CD4-positive, alpha-beta T cell treated with Interleukin-10 for 1 hour (primary cell): Measurements from ENCODE around the gene GPC1.

Experiments
- DNase-seq: peaks from one replicate; pipeline ENCODE4 v3.0.0-alpha.2; 2020

Gene GPC1

GRCh38 chr2:240413813-240414429, 21.5 kb upstream of the GPC1 start:
- no peak for DNase-seq

GRCh38 chr2:240416821-240417220, 18.6 kb upstream of the GPC1 start:
- DNase-seq: no peak

GRCh38 chr2:240418311-240418710, 17.2 kb upstream of the GPC1 start:
- DNase-seq: no peak

GRCh38 chr2:240419271-240419670, 16.2 kb upstream of the GPC1 start:
- DNase-seq: no peak

- DNase-seq: no peak
Measured at GRCh38 chr2:240419723-240420122, 15.7 kb upstream of the GPC1 start.

GRCh38 chr2:240420206-240421104, 15.0 kb upstream of the GPC1 start:
- DNase-seq: no peak

GRCh38 chr2:240421381-240421780, 14.1 kb upstream of the GPC1 start:
- no peak for DNase-seq

- no peak for DNase-seq
Measured at GRCh38 chr2:240422658-240423329, 12.7 kb upstream of the GPC1 start.

GRCh38 chr2:240423788-240424191, 11.7 kb upstream of the GPC1 start:
- no peak for DNase-seq

GRCh38 chr2:240424341-240425235, 10.9 kb upstream of the GPC1 start:
- DNase-seq: no peak

- DNase-seq: no peak
Measured at GRCh38 chr2:240425236-240425615, 10.2 kb upstream of the GPC1 start.

GRCh38 chr2:240425697-240426096, 9.8 kb upstream of the GPC1 start:
- no peak for DNase-seq

GRCh38 chr2:240426845-240427721, 8.4 kb upstream of the GPC1 start:
- DNase-seq: no peak

GRCh38 chr2:240427729-240428128, 7.7 kb upstream of the GPC1 start:
- no peak for DNase-seq

- no peak for DNase-seq
Measured at GRCh38 chr2:240428245-240428644, 7.2 kb upstream of the GPC1 start.

GRCh38 chr2:240429341-240429871, 6.1 kb upstream of the GPC1 start:
- DNase-seq: no peak

- no peak for DNase-seq
Measured at GRCh38 chr2:240429872-240430491, 5.5 kb upstream of the GPC1 start.

- DNase-seq: no peak
Measured at GRCh38 chr2:240430595-240430994, 4.9 kb upstream of the GPC1 start.

- DNase-seq: no peak
Measured at GRCh38 chr2:240431271-240431660, 4.2 kb upstream of the GPC1 start.

GRCh38 chr2:240431661-240432424, 3.6 kb upstream of the GPC1 start:
- DNase-seq: no peak
